PC-9 (cell line): ENCODE data around the gene CALY. TPM values are rescaled to one million over a fixed set of nuclear protein-coding genes. Genes with fewer than 3 reads are reported as not detected.

Experiments
- Bru-seq: library from RNA; stranded (reverse); fragments of 400-500 nt; gene quantifications from one replicate; lab custom pipeline; 2021; lab: Mats Ljungman, UMichigan
- BruChase-seq, 2 experiments: library from RNA; stranded (reverse); fragments of 400-500 nt; gene quantifications; one replicate each; lab custom pipeline; 2021; lab: Mats Ljungman, UMichigan
- BruUV-seq: library from RNA; stranded (reverse); fragments of 400-500 nt; replicated peaks from 2 replicates; lab custom pipeline; 2021; lab: Mats Ljungman, UMichigan
- CTCF ChIA-PET: fragments of 300-600 bp; sonication (Branson Sonifier 250); formaldehyde crosslinking; loops from one replicate; lab custom pipeline; 2022; ENCODE audit warnings: antibody characterized with exemption; lab: Charles Lee
- POLR2A ChIA-PET: fragments of 300-600 bp; sonication (Branson Sonifier 250); formaldehyde crosslinking; loops from one replicate; lab custom pipeline; 2022; ENCODE audit warnings: antibody characterized with exemption; ENCODE audit not compliant: unreplicated experiment; lab: Charles Lee
- DNase-seq, 2 experiments: peaks; one replicate each; pipeline versions ENCODE4 v3.0.0 to v3.0.0-alpha.2; 2015 to 2022; ENCODE audit warnings: mixed read lengths in 1 of 2
- H2AFZ ChIP-seq: fragments of 200-600 bp; sonication (generic); 2 replicates; pipeline ENCODE4 v1.8.1; 2017; ENCODE audit warnings: antibody characterized with exemption
- H3F3A ChIP-seq: fragments of 200-600 bp; sonication (generic); 2 replicates; pipeline ENCODE4 v1.8.1; 2017; ENCODE audit warnings: antibody characterized with exemption, mild to moderate bottlenecking, low read depth; ENCODE audit not compliant: insufficient read depth
- H3K27ac ChIP-seq: fragments of 200-600 bp; sonication (generic); 2 replicates; pipeline ENCODE4 v1.6.1; 2016; ENCODE audit warnings: mixed run types
- H3K27me3 ChIP-seq: fragments of 200-600 bp; sonication (generic); 2 replicates; pipeline ENCODE4 v1.6.1; 2016; ENCODE audit warnings: low read depth, mixed run types; ENCODE audit not compliant: insufficient read depth
- H3K36me3 ChIP-seq: fragments of 200-600 bp; sonication (generic); 2 replicates; pipeline ENCODE4 v1.6.1; 2016; ENCODE audit warnings: low read depth, mixed run types
- H3K4me1 ChIP-seq: fragments of 200-600 bp; sonication (generic); replicated peaks from 2 replicates; pipeline ENCODE4 v1.6.1; 2016; ENCODE audit warnings: mixed run types; ENCODE audit not compliant: insufficient read depth
- H3K4me2 ChIP-seq: fragments of 200-600 bp; sonication (generic); 2 replicates; pipeline ENCODE4 v1.6.1; 2017; ENCODE audit warnings: mixed run types
- H3K4me3 ChIP-seq: fragments of 200-600 bp; sonication (generic); 2 replicates; pipeline ENCODE4 v1.6.1; 2016; ENCODE audit warnings: mixed run types
- H3K79me2 ChIP-seq: fragments of 200-600 bp; sonication (generic); 2 replicates; pipeline ENCODE4 v1.6.1; 2017; ENCODE audit warnings: low read depth, mixed run types
- H3K9me2 ChIP-seq: fragments of 200-600 bp; sonication (generic); 2 replicates; pipeline ENCODE4 v1.8.1; 2017; ENCODE audit warnings: mild to moderate bottlenecking; ENCODE audit not compliant: insufficient read depth
- H3K9me3 ChIP-seq: fragments of 200-600 bp; sonication (generic); 2 replicates; pipeline ENCODE4 v1.8.1; 2016; ENCODE audit warnings: low read depth; ENCODE audit not compliant: insufficient read depth
- H4K20me1 ChIP-seq: fragments of 200-600 bp; sonication (generic); 2 replicates; pipeline ENCODE4 v1.8.1; 2017; ENCODE audit not compliant: insufficient read depth
- CTCF ChIP-seq: fragments of 200-600 bp; sonication (generic); conservative IDR thresholded peaks from 2 replicates; pipeline ENCODE4 v1.6.1; 2017; ENCODE audit warnings: mixed run types, antibody characterized with exemption, mild to moderate bottlenecking, moderate library complexity
- EZH2 ChIP-seq: fragments of 200-600 bp; sonication (generic); IDR thresholded peaks from 2 replicates; pipeline ENCODE4 v1.8.0; 2017; ENCODE audit warnings: antibody characterized with exemption, low read depth
- intact Hi-C: fragments of 100-400 bp; cut with micrococcal nuclease; formaldehyde crosslinking; loops from one replicate; pipeline ENCODE4 v1.10.0; 2022; ENCODE audit not compliant: unreplicated experiment
- long read RNA-seq: library from polyadenylated mRNA; stranded (forward); transcript quantifications from one replicate; pipeline ENCODE4 v2.0.0, GENCODE V29; 2022
- total RNA-seq: library from RNA; stranded (reverse); gene quantifications from 2 replicates; pipeline ENCODE4 v1.2.3, GENCODE V29; 2021

CALY gene
- not detected in 2 replicates for total RNA-seq
- not detected for Bru-seq, nascent RNA
- BruChase-seq, experiment 1, labeled RNA remaining after a 2-hour chase, result percentile 12 among the genes with signal in this experiment
- percentile 9 among the genes with signal in this experiment for BruChase-seq, experiment 2, labeled RNA remaining after a 6-hour chase
- long read RNA-seq, result 0 reads

GRCh38 chr10:133336577-133337369 lies at the start of gene CALY:
TSS of gene CALY (minus strand) at chr10:133336896. CDS start at chr10:133328989, 7,907 bp downstream.
- Histone ChIP-seq H3K4me2 (no peak within 1 kb of the TSS), H2AFZ (no peak within 1 kb of the TSS), H3K4me1 (no peaks in the 10 kb centered on the region), H3K36me3 (no peaks in the 10 kb centered on the region), H3K27ac (no peak within 1 kb of the TSS), H3F3A (no peaks in the 10 kb centered on the region), H3K27me3 (peaks cover 12% of the 10 kb centered on the region), H3K4me3 (no peak within 1 kb of the TSS), H3K79me2 (no peaks in the 10 kb centered on the region), H3K9me3 (no peaks in the 10 kb centered on the region), H4K20me1 (no peaks in the 10 kb centered on the region), H3K9me2 (no peaks in the 10 kb centered on the region)
- ChIA-PET CTCF (no interaction called here), POLR2A (no interaction called here)
- TF ChIP-seq CTCF, result no peak
- TF ChIP-seq EZH2, result no peak
- intact Hi-C loops, result no loop called here
- BruUV-seq, result no TSS peak
- DNase-seq, result no peak

GRCh38 chr10:133385214-133385613 lies 48.5 kb upstream of the CALY start:
- POLR2A ChIA-PET, result no interaction called here

GRCh38 chr10:133384071-133384470 lies 47.4 kb upstream of the CALY start:
- intact Hi-C loops, result no loop called here
- POLR2A ChIA-PET, result no interaction called here
- TF ChIP-seq EZH2, result no peak
- no peak for TF ChIP-seq CTCF
- Histone ChIP-seq H3F3A (0 out of 2 replicates have a peak, but pooled peaks cover 2% of the 10 kb centered on the region), H3K9me3 (no peaks in the 10 kb centered on the region), H3K36me3 (no peaks in the 10 kb centered on the region), H3K4me1 (no peaks in the 10 kb centered on the region), H3K9me2 (no peaks in the 10 kb centered on the region), H3K27me3 (no peaks in the 10 kb centered on the region), H3K4me3 (no peak overlapping the region), H3K4me2 (no peak overlapping the region), H2AFZ (no peak overlapping the region), H3K79me2 (no peaks in the 10 kb centered on the region), H3K27ac (no peak overlapping the region), H4K20me1 (no peaks in the 10 kb centered on the region)
- CTCF ChIA-PET, result no interaction called here
- no peak for DNase-seq
- no TSS peak for BruUV-seq

More at GRCh38 chr10:133385214-133385613, 48.5 kb upstream of the CALY start:
- no peaks in the 10 kb centered on the region for H3K79me2 ChIP-seq
- DNase-seq, result no peak
- TF ChIP-seq EZH2, result no peak
- TF ChIP-seq CTCF, result no peak
- no peaks in the 10 kb centered on the region for H3K9me2 ChIP-seq
- H3K9me3 ChIP-seq, result no peaks in the 10 kb centered on the region
- H3K27me3 ChIP-seq, result no peaks in the 10 kb centered on the region
- intact Hi-C loops, result no loop called here
- H2AFZ ChIP-seq, result no peak overlapping the region
- no peak overlapping the region for H3K4me3 ChIP-seq
- BruUV-seq, result no TSS peak
- peaks cover 6% of the 10 kb centered on the region; the same call in 1 of the 2 replicates for H3F3A ChIP-seq
- CTCF ChIA-PET, result no interaction called here
- H4K20me1 ChIP-seq, result no peaks in the 10 kb centered on the region
- H3K27ac ChIP-seq, result no peak overlapping the region
- no peaks in the 10 kb centered on the region for H3K36me3 ChIP-seq
- H3K4me2 ChIP-seq, result no peak overlapping the region
- no peaks in the 10 kb centered on the region for H3K4me1 ChIP-seq
